Ectodermal cell (in vitro differentiated cells): ENCODE measurements around the gene STK38. TPM values are rescaled to one million over a fixed set of nuclear protein-coding genes. Genes with fewer than 3 reads are reported as not detected.
"Not testable (repeated sequence)": the region's sequence is repeated elsewhere in the genome, so short reads cannot be mapped to it uniquely, and the experiment has no call there.

Experiments
- H3K27ac ChIP-seq: 2 replicates; pipeline ENCODE4 v1.7.0; 2013; ENCODE audit warnings: mild to moderate bottlenecking, low read depth, low read length; ENCODE audit not compliant: insufficient read depth, poor library complexity, severe bottlenecking
- H3K27me3 ChIP-seq: 2 replicates; pipeline ENCODE4 v1.7.0; 2013; ENCODE audit warnings: mild to moderate bottlenecking, low read length; ENCODE audit not compliant: insufficient read depth, control insufficient read depth, poor library complexity, severe bottlenecking
- H3K36me3 ChIP-seq: one replicate; pipeline ENCODE4 v1.7.0; 2013; ENCODE audit warnings: low read length; ENCODE audit not compliant: control insufficient read depth, insufficient read depth
- H3K4me1 ChIP-seq: one replicate; pipeline ENCODE4 v1.7.0; 2013; ENCODE audit warnings: low read length; ENCODE audit not compliant: control insufficient read depth, insufficient read depth
- H3K4me3 ChIP-seq: 2 replicates; pipeline ENCODE4 v1.7.0; 2013; ENCODE audit warnings: low read depth, low read length, control low read depth; ENCODE audit not compliant: insufficient read depth
- H3K9me3 ChIP-seq: 2 replicates; pipeline ENCODE4 v1.7.0; 2013; ENCODE audit warnings: mild to moderate bottlenecking, low read length, moderate library complexity; ENCODE audit not compliant: control insufficient read depth
- WGBS, 2 experiments: methylation state at CpG; one replicate each; pipeline ENCODE4 v1.1.7; 2013; ENCODE audit warnings: missing lambda C conversion rate in 2 of 2; 5-methylcytosine and 5-hydroxymethylcytosine counted together
- polyA plus RNA-seq, 4 experiments: library from polyadenylated mRNA; stranded (reverse); fragments of 50-300 nt; gene quantifications; one replicate each; pipeline ENCODE4 v1.2.3, GENCODE V29; 2013

The STK38 gene
- polyA plus RNA-seq (2013, experiment 1 of 4): 35.2 TPM
- polyA plus RNA-seq (2013, experiment 2 of 4): 35.0 TPM
- polyA plus RNA-seq (2013, experiment 3 of 4): 25.0 TPM
- polyA plus RNA-seq (2013, experiment 4 of 4): 29.4 TPM

GRCh38 chr6:36546920-36547645 is at the start of gene STK38:
TSS of gene STK38 (minus strand) at chr6:36547479. CDS start at chr6:36540202, 7,277 bp downstream.
- Histone ChIP-seq H3K9me3 (no peaks in the 10 kb centered on the region), H3K27me3 (no peaks in the 10 kb centered on the region), H3K27ac (peak within 1 kb of the TSS; percentile 89), H3K4me1 (no peaks in the 10 kb centered on the region), H3K4me3 (peak within 1 kb of the TSS; percentile 93), H3K36me3 (no peaks in the 10 kb centered on the region)
- 0% methylated on average over 49 to 50 of the region's 51 CpGs for whole genome bisulfite sequencing, 2 experiments

- H3K27ac ChIP-seq: no peak overlapping the region
- WGBS, 2 experiments: 3 to 6% methylated on average over 5 of the region's 5 CpGs
- H3K4me3 ChIP-seq: peak overlapping the region; percentile 100
- H3K36me3 ChIP-seq: peaks cover 45% of the 10 kb centered on the region
- H3K27me3 ChIP-seq: no peaks in the 10 kb centered on the region
- H3K9me3 ChIP-seq: no peaks in the 10 kb centered on the region
- H3K4me1 ChIP-seq: peaks cover 28% of the 10 kb centered on the region
These were observed 49.1 kb upstream of the STK38 start for GRCh38 chr6:36596356-36596755.

DNA sequence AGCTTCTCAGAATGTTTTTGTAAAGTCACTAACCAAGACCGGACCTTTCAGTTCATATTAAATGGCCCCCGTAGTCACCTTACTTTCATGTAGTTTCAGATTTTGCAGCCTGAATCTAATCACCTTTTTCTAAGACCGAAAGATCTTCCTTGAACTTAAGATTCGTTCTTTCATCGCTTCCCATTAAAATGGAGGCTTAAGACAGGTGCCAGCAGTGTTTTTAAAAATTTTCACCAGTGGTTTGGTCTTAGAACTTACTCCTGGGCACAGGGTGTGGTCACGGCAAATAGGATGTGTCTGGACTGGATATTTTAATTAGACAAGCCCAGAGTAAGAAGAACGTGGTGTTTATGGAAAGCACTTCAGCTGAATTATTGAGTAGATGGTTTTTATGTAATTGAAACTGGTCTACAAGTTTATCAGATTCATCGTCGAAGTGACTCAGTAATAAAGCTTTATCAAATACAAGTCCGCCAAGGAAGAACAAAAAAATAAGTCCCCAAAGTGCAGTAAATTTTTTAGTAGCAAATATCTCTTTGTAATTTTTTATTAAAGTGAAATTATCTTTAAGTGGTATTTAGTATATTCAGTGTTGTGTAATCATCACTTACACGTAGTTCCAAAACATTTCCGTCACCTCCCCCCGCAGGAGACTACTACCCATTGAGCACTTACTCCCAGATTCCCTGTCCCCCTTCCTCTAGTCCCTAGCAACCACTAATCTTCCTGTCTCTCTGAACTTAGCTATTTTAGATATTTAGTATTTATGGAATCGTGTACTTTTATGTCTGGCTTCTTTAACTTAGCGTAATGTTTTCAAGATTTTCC is 47.8 kb upstream of the STK38 start:
- peaks cover 37% of the 10 kb centered on the region for H3K36me3 ChIP-seq
- peak overlapping the region; percentile 100 for H3K4me3 ChIP-seq
- H3K9me3 ChIP-seq: no peaks in the 10 kb centered on the region
- peaks cover 24% of the 10 kb centered on the region for H3K4me1 ChIP-seq
- WGBS, 2 experiments: 0% methylated on average over 12 to 14 of the region's 15 CpGs
- H3K27ac ChIP-seq: peak overlapping the region; percentile 99
- no peaks in the 10 kb centered on the region for H3K27me3 ChIP-seq

- H3K36me3 ChIP-seq: peaks cover 29% of the 10 kb centered on the region
- H3K27me3 ChIP-seq: no peaks in the 10 kb centered on the region
- H3K27ac ChIP-seq: peak within 1 kb of the TSS; percentile 99
- H3K4me1 ChIP-seq: peaks cover 15% of the 10 kb centered on the region
- no peaks in the 10 kb centered on the region for H3K9me3 ChIP-seq
- H3K4me3 ChIP-seq: peak within 1 kb of the TSS; percentile 100
- 0% methylated on average over 58 of the region's 58 CpGs for WGBS, 2 experiments
These were observed 46.9 kb upstream of the STK38 start, which contains the start of gene SRSF3 for GRCh38 chr6:36594029-36594815. TSS of gene SRSF3 (plus strand) at chr6:36594362. CDS start at chr6:36596763, 2,401 bp downstream.

DNA sequence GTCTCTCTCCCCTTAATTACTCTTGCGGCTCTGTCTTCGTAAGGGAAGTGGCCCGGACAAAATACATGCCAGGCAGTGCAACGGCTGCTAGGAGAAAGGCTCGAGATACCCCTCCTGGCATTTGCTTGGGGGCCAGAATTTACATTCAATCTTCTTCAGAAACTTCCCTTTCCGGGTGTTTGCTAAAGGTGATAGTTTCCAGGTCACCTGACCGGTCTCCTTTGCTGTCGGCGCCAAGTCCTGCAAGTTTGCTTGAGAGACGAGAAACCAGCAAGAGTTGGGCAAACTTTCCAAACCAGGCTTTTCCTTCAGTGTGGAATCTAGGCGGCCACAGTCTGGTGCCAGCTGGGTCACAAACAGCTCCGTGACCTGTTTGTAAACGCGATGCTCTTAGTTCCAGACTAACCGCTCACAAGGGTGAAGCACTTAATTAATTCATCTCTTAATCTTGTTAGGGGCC is 46.3 kb upstream of the STK38 start:
- Histone ChIP-seq H3K4me1 (peaks cover 9% of the 10 kb centered on the region), H3K9me3 (no peaks in the 10 kb centered on the region), H3K27me3 (no peaks in the 10 kb centered on the region), H3K36me3 (peaks cover 22% of the 10 kb centered on the region), H3K4me3 (peak overlapping the region; percentile 40), H3K27ac (peak overlapping the region; percentile 99)
- 8 to 13% methylated on average over 15 of the region's 15 CpGs for WGBS, 2 experiments

DNA sequence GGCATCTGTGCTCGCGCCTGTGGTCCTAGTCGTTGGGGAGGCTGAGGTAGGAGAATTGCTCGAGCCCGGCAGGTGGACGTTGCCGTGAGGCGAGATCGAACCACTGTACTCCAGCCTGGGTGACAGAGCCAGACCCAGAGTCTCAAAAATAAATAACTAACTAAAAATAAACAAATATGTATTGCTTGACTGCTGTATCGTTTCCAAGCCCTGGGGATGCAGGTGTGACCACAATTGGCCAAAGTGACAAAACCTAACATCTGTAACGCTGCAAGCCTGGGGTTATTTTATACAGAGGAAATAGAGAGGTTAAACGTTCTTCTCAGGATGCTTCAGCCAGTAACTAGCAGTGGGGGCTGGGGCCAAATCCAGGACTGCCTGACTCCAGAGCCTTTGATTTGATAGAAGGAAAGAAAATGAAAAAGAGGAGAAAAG is 45.0 kb upstream of the STK38 start:
- Histone ChIP-seq H3K36me3 (peaks cover 10% of the 10 kb centered on the region), H3K27me3 (no peaks in the 10 kb centered on the region), H3K27ac (no peak overlapping the region), H3K4me3 (no peak overlapping the region), H3K9me3 (no peaks in the 10 kb centered on the region), H3K4me1 (no peaks in the 10 kb centered on the region)
- WGBS, 2 experiments: 91 to 95% methylated on average over 12 of the region's 12 CpGs

DNA sequence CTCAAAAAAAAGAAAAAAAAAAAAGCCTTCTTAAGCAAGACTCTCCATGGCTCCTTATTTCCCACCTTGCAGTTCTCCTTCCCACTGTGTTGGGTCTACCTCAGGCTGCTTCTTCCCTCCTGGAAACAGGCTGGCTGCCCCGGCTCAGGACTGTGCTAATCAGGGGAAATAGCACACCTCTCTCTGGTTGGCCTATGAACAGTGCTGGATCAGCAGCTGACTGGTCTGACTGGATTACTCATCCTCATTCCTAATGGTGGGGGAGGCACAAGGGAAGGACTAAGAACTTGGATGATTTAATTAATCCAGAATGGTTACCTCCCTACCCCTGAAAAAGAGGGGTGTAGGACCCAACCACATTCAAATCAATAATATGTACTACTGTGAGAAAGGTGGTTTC is 43.0 kb upstream of the STK38 start:
- Histone ChIP-seq H3K27me3 (no peaks in the 10 kb centered on the region), H3K9me3 (no peaks in the 10 kb centered on the region), H3K36me3 (no peaks in the 10 kb centered on the region), H3K4me1 (no peaks in the 10 kb centered on the region), H3K27ac (no peak overlapping the region), H3K4me3 (no peak overlapping the region)
- WGBS, 2 experiments: 80 to 86% methylated on average over 1 of the region's 1 CpG

- not testable (repeated sequence) for H3K9me3 ChIP-seq, H3K4me3 ChIP-seq, H3K27me3 ChIP-seq, H3K27ac ChIP-seq, H3K4me1 ChIP-seq, H3K36me3 ChIP-seq
- WGBS, 2 experiments: 89 to 97% methylated on average over 9 of the region's 9 CpGs
These were observed 41.7 kb upstream of the STK38 start for GRCh38 chr6:36589025-36589400.

GRCh38 chr6:36586606-36587005 is 39.3 kb upstream of the STK38 start:
- Histone ChIP-seq H3K4me1 (no peaks in the 10 kb centered on the region), H3K27ac (no peak overlapping the region), H3K4me3 (no peak overlapping the region), H3K27me3 (no peaks in the 10 kb centered on the region), H3K36me3 (no peaks in the 10 kb centered on the region), H3K9me3 (no peaks in the 10 kb centered on the region)
- 77 to 87% methylated on average over 1 of the region's 1 CpG for WGBS, 2 experiments
